NT2/D1 (cell line): ENCODE results near the gene SLC24A3.

Source experiments
- DNase-seq: peaks from one replicate; pipeline ENCODE4 v3.0.0-alpha.2; 2011; ENCODE audit warnings: low read depth, low spot score
- H3K27me3 ChIP-seq: 2 replicates; pipeline ENCODE4 v1.6.0; 2011; ENCODE audit warnings: mild to moderate bottlenecking; ENCODE audit not compliant: insufficient read length, insufficient read depth
- H3K36me3 ChIP-seq: 2 replicates; pipeline ENCODE4 v1.6.1; 2011; ENCODE audit warnings: mild to moderate bottlenecking, low read length, mixed read lengths; ENCODE audit not compliant: insufficient read depth, insufficient read length
- H3K4me1 ChIP-seq: 2 replicates; pipeline ENCODE4 v1.5.1; 2011; ENCODE audit not compliant: insufficient read depth, insufficient read length
- H3K4me3 ChIP-seq: 2 replicates; pipeline ENCODE4 v1.5.1; 2011; ENCODE audit warnings: low read depth; ENCODE audit not compliant: insufficient read length
- H3K9ac ChIP-seq: 2 replicates; pipeline ENCODE4 v1.6.0; 2011; ENCODE audit warnings: low read depth; ENCODE audit not compliant: insufficient read length
- H3K9me3 ChIP-seq: 2 replicates; pipeline ENCODE4 v1.5.1; 2011; ENCODE audit warnings: mild to moderate bottlenecking, low read length; ENCODE audit not compliant: insufficient read depth
- SUZ12 ChIP-seq: IDR thresholded peaks from 2 replicates; pipeline ENCODE4 v1.6.1; 2011; ENCODE audit not compliant: insufficient read length, insufficient read depth; ENCODE audit errors: extremely low read depth
- YY1 ChIP-seq: IDR thresholded peaks from 2 replicates; pipeline ENCODE4 v1.6.1; 2011; ENCODE audit not compliant: insufficient read length, insufficient read depth
- ZNF274 ChIP-seq: IDR thresholded peaks from 2 replicates; pipeline ENCODE4 v1.6.1; 2011; ENCODE audit warnings: mild to moderate bottlenecking, low read depth, low read length

Gene SLC24A3

DNA sequence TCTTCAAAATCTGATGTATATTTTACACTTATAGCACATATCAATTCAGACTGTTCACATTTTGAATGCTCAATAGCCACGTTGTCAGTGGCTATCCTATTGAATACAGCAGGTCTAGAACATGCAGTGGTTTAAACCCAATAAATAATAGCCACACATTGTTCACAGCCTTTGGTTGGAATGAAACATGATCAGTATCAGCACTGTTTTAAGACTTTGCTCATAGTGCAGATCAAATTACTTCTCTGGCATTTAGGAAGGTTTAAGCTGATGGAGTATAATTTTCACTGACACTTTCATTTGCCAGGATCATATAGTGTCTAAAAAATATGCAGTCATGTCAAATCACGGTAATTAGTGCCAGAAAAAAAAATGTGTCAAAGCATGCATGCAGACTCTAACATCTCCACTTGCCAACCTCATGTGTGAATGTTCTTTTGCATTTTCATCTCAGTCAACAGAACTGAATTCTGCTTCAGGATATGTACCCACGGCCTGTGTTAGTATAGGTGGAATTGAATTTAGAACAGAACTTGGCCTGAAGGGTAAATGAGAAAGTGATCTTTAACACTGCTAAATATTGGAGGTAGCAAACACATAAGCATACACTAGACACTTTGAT is 184.1 kb downstream of the SLC24A3 start:
- Histone ChIP-seq H3K9me3 (peaks cover 10% of the 10 kb centered on the region), H3K36me3 (no peaks in the 10 kb centered on the region), H3K27me3 (no peaks in the 10 kb centered on the region), H3K4me1 (no peaks in the 10 kb centered on the region), H3K4me3 (no peak overlapping the region), H3K9ac (no peak overlapping the region)
- DNase-seq, result no peak
- TF ChIP-seq YY1 (no peak), ZNF274 (no peak), SUZ12 (no peak)

DNA sequence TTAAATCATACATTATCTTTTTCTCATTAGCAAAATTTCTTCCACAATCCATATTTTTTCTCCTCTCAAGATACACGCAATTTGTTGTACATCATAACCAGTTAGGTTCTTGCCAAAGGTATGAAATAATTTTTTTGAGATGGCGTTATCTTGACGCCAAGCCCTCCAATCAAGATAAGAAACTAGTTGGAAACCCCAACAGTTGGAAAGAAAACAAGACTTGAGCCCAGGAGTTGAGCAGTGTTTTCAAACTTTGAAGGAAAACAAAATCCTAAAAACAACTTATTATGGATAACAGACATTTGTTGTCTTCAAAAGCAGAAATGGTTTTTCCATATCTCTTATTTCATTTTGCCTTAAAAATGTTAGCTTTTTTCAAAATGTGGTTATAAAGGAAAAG is 184.8 kb downstream of the SLC24A3 start:
- Histone ChIP-seq H3K27me3 (no peaks in the 10 kb centered on the region), H3K36me3 (no peaks in the 10 kb centered on the region), H3K9me3 (peaks cover 10% of the 10 kb centered on the region), H3K4me3 (no peak overlapping the region), H3K9ac (no peak overlapping the region), H3K4me1 (no peaks in the 10 kb centered on the region)
- TF ChIP-seq YY1 (no peak), SUZ12 (no peak), ZNF274 (no peak)
- DNase-seq, result no peak

DNA sequence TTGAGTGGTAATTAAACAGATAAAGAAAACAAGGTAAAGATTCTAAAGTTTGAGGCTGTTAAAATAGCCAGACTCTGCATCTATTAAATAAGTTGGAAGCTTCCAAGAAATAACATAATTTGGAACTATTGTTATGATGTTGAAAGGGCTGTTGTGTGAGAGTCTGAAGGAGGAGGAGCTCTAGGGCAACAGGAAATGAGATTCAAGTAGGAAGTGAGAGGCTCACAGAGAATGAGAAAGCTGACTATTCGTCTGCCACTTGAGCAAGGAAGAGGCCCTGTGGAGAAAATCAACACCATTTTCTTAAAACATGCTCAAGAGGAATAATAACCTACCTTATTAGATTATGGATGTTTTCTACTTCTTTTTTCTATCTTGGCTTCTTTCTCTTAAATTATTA is 185.2 kb downstream of the SLC24A3 start:
- Histone ChIP-seq H3K9ac (no peak overlapping the region), H3K9me3 (peaks cover 10% of the 10 kb centered on the region), H3K4me1 (no peaks in the 10 kb centered on the region), H3K27me3 (no peaks in the 10 kb centered on the region), H3K36me3 (no peaks in the 10 kb centered on the region), H3K4me3 (no peak overlapping the region)
- no peak for DNase-seq
- no peak for TF ChIP-seq ZNF274
- no peak for TF ChIP-seq YY1
- no peak for TF ChIP-seq SUZ12

DNA sequence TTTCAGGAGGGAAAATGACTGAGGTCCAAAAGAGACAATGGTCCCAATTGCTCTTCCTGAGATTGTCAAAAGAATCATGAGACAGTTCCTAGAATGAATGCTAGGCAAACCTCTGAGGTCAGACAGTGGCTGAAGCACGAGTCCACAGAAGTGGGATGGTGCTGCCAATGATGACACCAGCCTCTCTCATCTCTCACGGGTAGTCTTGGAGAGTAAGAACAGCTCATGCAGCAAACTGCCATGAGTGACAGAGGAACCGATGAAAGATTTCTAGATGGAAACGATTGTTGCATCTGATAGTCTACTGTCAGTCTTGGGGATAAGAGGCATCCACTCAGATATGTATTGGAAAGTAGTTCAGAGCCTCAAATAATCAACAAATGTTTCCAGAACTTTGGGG is 188.7 kb downstream of the SLC24A3 start:
- Histone ChIP-seq H3K27me3 (no peaks in the 10 kb centered on the region), H3K4me1 (no peaks in the 10 kb centered on the region), H3K9me3 (peaks cover 10% of the 10 kb centered on the region), H3K9ac (no peak overlapping the region), H3K36me3 (no peaks in the 10 kb centered on the region), H3K4me3 (no peak overlapping the region)
- no peak for TF ChIP-seq SUZ12
- TF ChIP-seq ZNF274, result no peak
- TF ChIP-seq YY1, result no peak
- DNase-seq, result no peak

DNA sequence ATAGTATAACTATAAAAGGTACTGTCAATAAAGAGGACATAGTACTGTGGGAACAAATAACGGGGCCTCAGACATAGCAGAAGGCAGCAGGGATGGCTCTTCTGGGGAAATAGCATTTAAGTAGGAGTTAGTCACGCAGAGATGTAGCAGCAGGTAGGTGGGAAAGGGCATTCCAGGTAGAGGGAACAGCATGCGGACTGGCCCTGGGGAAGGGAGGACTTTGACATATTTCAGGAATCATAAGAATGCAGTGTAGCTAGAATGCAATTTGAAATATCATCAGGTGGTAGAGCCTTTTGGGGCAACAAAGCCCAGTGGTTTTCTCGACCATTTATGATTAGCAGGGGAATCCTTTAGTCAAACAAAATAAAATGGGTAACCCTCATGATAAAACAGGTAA is 191.1 kb downstream of the SLC24A3 start:
- Histone ChIP-seq H3K27me3 (no peaks in the 10 kb centered on the region), H3K9ac (no peak overlapping the region), H3K4me3 (no peak overlapping the region), H3K4me1 (no peaks in the 10 kb centered on the region), H3K9me3 (peaks cover 4% of the 10 kb centered on the region; the same call in 1 of the 2 replicates), H3K36me3 (no peaks in the 10 kb centered on the region)
- DNase-seq, result no peak
- TF ChIP-seq ZNF274 (no peak), YY1 (no peak), SUZ12 (no peak)

DNA sequence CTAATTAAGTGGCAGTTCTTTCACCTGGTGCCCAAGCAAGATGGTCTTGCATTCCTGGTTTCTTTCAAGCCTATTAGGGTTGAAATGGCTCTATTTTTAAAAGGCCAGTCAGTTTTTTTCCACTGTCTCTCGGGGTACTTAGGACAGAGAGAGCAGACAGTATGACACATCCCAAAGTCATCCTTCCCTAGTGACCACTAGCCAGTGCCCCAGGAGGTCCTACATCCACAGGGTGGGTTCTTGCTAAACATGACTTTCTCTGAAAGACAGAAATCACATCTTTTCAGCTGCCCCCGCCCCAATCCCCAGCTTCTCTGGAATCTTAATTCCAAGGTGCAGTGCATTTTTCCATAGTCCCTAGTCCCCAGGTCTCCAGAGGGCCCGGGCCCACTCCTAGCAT is 192.4 kb downstream of the SLC24A3 start:
- H3K4me1 ChIP-seq, result no peaks in the 10 kb centered on the region
- H3K4me3 ChIP-seq, result no peak overlapping the region
- TF ChIP-seq YY1, result no peak
- TF ChIP-seq SUZ12, result no peak
- no peak for TF ChIP-seq ZNF274

DNA sequence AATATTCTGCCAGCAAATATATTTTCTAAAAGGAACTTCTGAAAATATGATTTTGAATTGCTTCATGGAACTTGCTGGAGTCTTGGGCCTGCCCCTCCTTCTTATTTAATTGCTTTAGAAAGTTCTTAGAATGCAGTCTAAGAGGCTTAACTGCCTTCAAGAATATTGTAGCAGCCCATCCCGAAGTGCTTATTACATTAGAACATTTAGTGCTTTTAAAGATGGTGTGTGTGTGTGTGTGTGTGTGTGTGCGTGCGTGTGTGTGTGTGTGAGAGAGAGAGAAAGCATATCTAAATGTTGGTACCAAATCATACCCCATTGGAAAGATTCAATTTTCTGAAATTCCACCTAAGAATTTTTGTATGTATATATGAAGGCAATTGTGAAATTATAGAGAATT is 193.5 kb downstream of the SLC24A3 start:
- no peak overlapping the region for H3K9ac ChIP-seq
- no peaks in the 10 kb centered on the region for H3K9me3 ChIP-seq
- H3K4me3 ChIP-seq, result no peak overlapping the region
- no peak for DNase-seq
- TF ChIP-seq SUZ12 (no peak), YY1 (no peak), ZNF274 (no peak)
- H3K27me3 ChIP-seq, result no peaks in the 10 kb centered on the region
- no peaks in the 10 kb centered on the region for H3K36me3 ChIP-seq
- no peaks in the 10 kb centered on the region for H3K4me1 ChIP-seq

More for the DNA sequence above, 192.4 kb downstream of the SLC24A3 start:
- no peak for DNase-seq
- H3K36me3 ChIP-seq, result no peaks in the 10 kb centered on the region
- no peaks in the 10 kb centered on the region for H3K9me3 ChIP-seq
- H3K9ac ChIP-seq, result no peak overlapping the region
- H3K27me3 ChIP-seq, result no peaks in the 10 kb centered on the region
